ENCODE measurements around the gene SLC35F5.
A peak's percentile ranks its signal among the peaks of the same experiment; 100 is the strongest.
"Not testable (repeated sequence)": the region's sequence is repeated elsewhere in the genome, so short reads cannot be mapped to it uniquely, and the experiment has no call there.

The SLC35F5 gene

DNA sequence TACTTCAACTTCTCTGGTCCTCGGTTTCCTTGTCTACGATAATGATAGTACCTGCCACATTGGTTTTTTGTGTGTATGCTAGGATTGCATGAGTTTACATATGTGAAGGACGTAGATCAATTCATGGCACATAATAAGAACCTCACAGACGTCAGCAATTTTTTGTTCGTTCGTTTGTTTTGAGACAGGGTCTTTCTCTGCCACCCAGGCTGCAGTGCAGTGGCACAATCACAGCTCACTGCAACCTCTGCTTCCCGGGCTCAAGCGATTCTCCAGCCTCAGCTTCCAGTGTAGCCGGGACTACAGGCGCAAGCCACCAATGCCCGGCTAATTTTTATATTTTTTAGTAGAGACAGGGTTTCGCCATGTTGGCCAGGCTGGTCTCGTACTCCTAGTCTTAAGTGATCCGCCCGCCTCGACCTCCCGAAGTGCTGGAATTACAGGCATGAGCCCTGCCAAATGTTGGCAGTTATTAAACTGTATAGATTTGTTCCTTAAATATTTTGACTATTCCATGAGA is 756 bp upstream of the SLC35F5 start:
- H3K27ac ChIP-seq: peak overlapping the region; percentile 14 to 97 (median 95)
- peak overlapping the region; percentile 69 to 100 (median 93) for H3K4me3 ChIP-seq

DNA sequence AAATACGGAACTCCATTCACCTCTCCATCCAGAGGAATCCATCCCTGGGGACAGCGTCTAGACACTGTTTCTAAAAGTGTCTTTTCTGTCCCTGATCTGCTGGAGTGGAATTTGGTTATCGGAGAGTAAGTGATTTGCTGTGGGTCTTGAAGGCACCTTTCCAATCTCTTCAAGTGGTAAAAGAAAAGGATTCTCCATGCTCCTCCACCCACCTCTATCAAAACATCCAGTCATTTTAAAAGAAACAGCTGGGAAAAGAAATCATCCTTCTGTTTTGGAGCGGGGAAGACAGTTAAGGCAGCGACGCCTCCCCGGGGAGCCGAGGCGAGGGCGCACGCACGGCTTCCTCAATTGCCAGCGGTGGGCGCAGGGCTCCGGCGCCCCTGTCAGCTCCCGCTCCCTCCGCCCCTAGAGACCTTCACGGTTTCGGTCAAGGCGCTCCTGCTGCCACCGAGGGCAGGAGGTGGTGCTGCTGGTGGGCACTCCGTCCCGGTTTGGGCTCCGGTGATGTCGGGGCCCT is 547 bp downstream of the SLC35F5 start:
- H3K4me3 ChIP-seq: peak overlapping the region; percentile 69 to 100 (median 93)

DNA sequence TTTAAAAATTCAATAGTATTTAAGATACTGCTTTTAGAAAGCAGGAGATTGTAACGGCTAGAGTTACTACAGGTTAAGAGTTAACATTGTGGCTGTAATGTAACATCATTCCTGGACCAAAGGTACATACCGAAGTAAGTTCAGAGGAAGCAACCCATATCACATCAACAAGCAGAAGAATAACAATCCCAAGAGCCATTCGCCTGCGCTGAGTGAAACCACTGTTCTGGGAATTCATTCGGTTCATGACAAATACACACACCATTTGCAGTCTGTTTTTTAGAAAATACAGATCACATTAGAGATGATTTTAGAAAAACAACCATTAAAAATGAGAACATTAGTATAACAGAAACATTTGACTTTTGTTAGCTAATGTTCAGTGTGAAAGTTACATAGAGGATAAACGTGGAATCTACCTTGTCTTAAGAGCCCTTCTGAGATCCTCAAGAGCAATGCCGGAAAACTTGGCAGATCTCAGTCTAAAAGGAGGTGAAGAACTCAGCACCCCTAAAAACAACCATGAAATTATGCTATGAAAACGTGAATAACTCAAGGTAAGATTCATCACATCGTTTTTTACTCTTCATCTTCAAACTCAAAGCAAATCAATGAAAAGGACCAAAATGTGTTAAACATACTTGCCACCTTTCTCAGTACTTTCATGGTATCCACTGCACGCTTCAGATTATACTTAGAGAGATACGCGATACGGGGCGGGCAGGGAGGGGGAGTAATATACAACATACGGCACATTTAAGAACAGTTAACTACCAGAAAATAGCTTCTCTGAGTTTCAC is 1.2 kb downstream of the SLC35F5 start:
- Histone ChIP-seq H3K27ac (peak overlapping the region; percentile 89 to 97 (median 95)), H3K4me3 (peak overlapping the region; percentile 69 to 100 (median 93))

More for the DNA sequence above, 547 bp downstream of the SLC35F5 start:
- H3K27ac ChIP-seq: peak overlapping the region; percentile 89 to 97 (median 95)

DNA sequence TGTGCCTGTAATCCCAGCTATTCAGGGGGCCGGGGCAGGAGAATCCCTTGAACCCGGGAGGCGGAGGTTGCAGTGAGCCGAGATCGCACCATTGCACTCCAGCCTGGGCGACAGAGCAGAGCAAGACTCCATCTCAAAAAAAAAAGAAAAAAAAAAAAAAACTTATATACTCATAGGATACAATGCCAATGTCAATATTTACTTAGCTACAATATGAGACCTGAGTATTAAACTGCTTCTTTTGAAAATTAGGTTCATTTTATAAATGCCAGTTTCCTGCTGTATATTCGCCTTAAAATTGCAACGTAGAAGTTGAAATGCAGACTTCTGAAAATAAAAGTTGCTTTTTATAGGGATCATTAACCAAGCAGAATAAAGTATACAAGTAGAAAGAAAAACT is 2.3 kb downstream of the SLC35F5 start:
- Histone ChIP-seq H3K27ac (no peak overlapping the region), H3K4me3 (no peak overlapping the region)

DNA sequence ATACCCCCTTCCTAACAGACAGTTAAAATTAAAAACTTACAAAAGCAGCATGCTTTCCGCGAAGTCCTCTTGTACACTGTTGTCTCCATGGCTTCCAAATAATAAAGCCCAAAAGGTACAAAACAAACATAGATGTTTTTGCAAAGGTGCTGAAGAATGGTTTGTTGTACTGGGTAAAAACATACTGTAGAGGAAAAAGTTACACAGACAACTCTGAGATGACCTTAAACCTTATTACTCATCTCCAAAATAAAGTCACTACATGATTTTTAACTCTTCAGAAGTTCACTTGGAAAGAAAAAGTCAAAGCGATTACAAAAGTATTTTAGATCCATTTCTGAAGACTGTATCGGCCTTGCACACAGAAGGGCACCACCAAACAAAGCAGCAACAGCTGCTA is 6.1 kb downstream of the SLC35F5 start:
- Histone ChIP-seq H3K27ac (no peak overlapping the region), H3K4me3 (no peak overlapping the region)

DNA sequence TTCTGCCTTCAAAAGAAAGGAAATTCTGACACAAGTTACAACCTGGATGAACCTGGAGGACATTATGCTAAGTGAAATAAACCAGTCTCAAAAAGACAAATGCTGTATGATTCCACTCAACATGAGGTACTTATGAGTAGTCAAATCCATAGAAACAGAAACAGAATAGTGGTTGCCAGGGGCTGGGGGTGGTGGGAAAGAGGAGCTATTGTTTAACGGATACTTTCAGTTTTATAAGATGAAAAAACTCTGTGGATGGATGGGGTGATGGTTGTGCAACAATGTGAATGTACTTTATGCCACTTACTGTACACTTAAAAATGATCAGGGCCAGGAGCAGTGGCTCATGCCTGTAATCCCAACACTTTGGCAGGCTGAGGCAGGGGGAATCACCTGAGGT is 15.4 kb downstream of the SLC35F5 start:
- H3K27ac ChIP-seq: no peak overlapping the region
- no peak overlapping the region for H3K4me3 ChIP-seq

DNA sequence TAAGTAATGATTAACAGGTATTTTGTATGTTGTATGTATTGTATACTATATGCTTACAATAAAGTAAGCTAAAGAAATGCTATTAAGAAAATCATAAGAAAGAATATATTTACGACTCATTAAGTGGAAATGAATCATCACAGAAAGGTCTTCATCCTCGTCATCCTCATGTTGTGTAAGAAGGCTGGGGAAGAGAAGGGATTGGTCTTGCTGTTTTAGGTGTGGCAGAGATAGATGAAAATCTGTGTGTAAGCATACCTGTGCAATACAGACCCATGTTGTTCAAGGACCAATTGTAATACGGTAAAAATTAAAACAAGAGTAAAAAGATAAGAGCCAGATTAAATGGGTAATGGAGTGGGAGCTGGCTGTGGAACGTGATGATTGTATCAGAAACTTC is 16.6 kb downstream of the SLC35F5 start:
- H3K4me3 ChIP-seq: no peak overlapping the region
- H3K27ac ChIP-seq: no peak overlapping the region

DNA sequence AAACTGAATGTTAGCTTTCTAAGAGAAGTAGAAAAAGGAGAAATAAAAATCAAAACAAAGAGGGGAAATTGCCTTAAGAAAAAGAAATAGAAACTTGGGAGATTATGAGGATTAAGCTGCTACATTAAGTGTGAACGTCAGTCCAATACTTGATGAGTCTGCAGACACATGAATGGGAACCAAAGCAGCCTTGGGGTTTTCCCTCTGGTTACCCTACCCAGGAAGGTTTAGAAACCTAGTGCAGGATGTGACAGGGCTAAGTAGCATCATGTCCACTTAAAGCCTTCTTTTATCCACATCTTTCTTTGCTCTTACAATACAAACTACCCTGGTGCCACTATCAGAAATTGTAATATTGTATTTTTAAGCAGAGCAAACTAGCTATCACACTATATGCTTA is 22.3 kb downstream of the SLC35F5 start:
- Histone ChIP-seq H3K27ac (no peak overlapping the region), H3K4me3 (no peak overlapping the region)

DNA sequence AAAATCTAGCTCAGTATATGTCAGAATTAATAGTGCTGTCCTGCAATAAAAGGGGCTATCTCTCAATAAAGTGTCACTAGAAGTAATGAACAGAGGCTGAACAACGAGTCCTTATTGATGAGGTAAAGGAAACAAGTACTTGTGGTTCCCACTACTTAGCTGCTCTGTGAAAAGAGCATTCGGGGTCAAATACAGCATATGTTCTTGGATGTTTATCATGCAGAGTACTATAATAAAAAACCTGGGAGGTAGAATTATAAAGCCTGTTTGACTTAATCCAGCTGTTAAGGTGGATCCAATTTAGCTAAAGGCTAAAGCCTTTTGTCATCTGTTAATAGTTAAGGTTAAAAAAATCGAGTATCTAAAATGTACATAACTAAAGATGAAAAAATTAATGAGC is 32.4 kb downstream of the SLC35F5 start:
- Histone ChIP-seq H3K4me3 (no peak overlapping the region), H3K27ac (no peak overlapping the region)

DNA sequence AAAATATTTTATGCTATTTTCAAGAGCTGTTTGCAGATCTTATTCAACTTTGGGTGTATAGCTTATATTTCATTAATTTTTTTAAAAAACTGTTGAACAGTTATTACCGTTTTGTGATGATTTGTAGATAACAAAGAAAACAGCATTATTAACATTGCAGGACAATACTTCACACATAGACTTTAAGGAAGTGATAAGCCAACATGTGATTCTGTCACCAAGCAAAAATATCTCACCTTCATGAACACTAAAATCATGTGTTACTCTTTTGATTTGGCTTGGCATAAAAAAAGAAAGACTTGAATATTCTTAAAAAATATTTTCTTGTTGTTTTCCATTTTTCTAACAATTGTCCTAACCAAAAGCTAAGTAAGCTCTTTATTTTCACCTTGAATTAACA is 33.0 kb downstream of the SLC35F5 start:
- no peak overlapping the region for H3K27ac ChIP-seq
- no peak overlapping the region for H3K4me3 ChIP-seq

DNA sequence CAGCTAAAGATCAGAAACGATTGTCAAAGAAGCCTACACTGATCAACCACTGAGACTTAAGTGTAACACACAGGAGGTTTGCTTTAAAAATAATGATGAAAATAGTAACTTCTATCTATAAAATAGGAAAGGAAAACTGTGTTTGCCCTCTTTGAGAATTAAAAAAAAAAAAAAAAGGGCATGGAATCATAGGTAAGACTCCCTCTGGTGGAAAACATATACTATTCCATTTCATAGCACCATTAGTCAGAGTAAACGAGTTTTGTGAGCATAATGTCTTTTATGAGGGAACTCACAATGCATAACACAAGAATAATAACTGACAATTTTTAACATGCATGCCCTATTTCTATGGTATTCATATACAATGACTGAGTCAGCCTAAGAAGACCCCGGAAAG is 36.3 kb downstream of the SLC35F5 start:
- Histone ChIP-seq H3K27ac (no peak overlapping the region), H3K4me3 (no peak overlapping the region)

DNA sequence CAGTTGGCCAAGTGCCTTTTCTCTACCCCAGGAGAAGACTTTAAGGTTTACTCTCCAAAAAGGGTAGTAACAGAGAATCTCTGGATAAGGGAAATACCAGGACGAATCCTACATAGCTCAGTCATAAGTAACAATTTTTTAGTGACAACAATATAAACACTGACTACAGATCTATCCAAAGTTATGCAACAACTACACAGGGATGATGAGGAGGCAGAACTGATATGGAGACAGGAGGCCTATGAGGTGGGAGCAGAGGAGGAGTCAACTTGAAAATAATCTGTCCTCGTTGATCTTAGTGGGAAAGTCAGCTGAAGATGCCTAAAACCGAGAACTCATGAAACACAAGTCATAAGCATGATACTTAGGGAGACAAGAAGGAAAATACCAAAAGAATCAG is 40.2 kb downstream of the SLC35F5 start:
- Histone ChIP-seq H3K27ac (no peak overlapping the region), H3K4me3 (no peak overlapping the region)

DNA sequence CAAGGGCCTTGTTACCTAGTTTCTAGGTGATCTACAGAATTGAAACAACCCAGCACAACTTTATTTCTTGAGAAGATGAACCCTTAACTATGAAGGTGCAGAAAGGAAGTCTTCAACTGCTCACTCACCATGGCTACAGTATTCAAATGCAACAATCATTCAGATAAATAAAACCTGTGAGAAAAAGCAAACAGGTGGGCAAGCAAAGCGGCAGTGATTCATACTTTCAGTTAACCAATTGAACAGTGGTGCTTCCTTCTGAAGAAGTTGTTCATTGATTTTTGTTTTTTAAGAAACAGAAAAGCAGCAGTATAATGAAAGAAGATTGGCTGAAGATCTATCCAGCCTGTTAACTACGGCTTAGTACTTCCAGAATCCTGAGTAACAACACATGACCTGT is 43.5 kb downstream of the SLC35F5 start:
- Histone ChIP-seq H3K27ac (no peak overlapping the region), H3K4me3 (no peak overlapping the region)

DNA sequence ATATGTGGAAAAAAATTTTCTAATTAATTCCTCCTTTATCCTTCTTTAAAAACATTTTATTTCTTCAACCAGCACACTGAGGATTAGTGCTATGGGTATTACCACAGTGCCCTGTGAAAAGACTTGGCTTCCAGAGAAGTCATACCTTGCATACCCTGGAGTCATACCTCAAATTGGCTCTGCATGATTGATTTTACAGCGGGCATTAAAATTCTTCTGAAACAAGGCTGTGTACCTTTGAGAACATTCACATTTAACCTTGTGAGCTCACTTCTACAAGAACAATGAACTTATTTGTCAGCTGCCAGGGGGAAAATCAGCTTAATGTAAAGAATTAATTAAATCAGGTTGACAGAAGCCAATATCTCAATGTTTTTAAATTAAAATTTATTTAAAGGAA is 44.6 kb downstream of the SLC35F5 start:
- Histone ChIP-seq H3K27ac (no peak overlapping the region), H3K4me3 (no peak overlapping the region)

DNA sequence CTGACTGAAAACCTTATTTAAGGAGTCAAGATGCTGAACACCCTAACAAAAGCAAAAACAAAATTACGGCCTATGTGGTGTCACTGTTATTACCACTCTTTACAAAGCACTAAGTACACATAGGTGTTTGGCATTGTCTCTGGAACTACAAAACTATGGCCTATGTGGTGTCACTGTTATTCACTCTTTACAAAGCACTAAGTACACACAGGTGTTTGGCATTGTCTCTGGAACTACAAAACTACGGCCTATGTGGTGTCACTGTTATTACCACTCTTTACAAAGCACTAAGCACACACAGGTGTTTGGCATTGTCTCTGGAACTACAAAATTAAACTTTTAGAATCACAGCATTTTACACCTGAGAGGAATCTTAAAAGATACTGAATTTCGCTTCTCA is 47.4 kb downstream of the SLC35F5 start:
- H3K27ac ChIP-seq: no peak overlapping the region
- no peak overlapping the region for H3K4me3 ChIP-seq

DNA sequence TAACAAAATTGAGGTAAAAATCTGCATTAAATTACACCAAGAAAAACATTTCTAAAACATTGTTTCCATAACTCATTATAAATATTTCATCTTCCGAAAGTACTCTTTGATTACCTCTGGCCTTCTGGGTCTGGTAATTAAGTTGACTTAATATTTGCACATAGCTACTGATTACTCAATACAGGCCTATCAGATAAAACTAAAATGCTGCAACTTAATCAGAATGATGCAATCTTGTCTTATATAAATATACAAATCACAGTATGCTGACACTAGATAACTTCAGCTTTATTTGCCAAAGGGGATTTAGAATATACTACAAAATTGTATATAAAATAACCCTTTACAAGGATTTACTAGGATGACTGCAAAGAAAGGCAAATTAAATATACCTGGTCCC is 49.3 kb downstream of the SLC35F5 start:
- Histone ChIP-seq H3K4me3 (no peak overlapping the region), H3K27ac (no peak overlapping the region)

DNA sequence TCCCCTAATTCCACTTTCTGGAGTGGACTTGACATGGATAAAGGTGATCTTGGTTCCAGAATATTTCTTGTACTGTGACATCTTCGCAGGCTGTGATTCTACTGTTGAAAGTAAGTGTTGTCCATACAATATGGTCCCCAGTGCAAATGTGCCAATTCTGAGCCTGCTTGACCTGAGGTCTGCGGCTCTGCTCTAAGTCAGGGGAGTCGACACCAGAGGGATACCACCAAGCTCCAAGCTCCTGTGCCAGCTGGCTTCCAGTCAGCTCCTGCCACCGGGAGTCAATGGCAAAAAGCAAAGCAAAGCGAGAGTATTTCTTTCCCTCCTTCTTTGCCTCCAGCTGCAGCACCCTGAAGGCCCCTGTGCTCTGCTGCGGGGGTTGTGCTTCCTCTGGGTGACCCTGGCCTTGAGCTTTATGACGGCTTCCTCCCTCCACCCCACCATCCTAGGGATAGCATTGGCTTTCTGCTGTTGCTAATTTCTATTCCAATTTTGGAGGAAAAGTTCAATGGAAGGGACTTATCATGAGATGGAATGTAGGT is 50.4 kb downstream of the SLC35F5 start:
- no peak overlapping the region for H3K4me3 ChIP-seq
- no peak overlapping the region for H3K27ac ChIP-seq

DNA sequence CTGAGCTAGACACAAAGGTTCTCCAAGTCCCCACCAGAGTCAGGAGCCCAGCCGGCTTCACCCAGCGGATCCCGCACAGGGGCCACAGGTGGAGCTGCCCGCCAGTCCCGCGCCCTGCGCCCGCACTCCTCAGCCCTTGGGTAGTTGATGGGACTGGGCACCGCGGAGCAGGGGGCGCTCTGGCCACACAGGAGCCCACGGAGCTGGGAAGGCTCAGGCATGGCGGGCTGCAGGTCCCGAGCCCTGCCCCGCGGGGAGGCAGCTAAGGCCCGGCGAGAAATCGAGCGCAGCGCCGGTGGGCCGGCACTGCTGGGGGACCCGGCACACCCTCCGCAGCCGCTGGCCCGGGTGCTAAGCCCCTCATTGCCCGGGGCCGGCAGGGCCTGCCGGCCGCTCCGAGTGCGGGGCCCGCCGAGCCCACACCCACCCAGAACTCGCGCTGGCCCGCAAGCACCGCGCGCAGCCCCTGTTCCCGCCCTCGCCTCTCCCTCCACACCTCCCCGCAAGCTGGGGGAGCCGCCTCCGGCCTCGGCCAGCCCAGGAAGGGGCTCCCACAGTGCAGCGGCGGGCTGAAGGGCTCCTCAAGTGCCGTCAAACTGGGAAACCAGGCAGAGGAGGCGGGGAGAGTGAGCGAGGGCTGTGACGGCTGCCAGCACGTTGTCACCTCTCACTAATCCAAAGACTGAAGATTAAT is 52.0 kb downstream of the SLC35F5 start:
- not testable (repeated sequence) for H3K4me3 ChIP-seq, H3K27ac ChIP-seq

DNA sequence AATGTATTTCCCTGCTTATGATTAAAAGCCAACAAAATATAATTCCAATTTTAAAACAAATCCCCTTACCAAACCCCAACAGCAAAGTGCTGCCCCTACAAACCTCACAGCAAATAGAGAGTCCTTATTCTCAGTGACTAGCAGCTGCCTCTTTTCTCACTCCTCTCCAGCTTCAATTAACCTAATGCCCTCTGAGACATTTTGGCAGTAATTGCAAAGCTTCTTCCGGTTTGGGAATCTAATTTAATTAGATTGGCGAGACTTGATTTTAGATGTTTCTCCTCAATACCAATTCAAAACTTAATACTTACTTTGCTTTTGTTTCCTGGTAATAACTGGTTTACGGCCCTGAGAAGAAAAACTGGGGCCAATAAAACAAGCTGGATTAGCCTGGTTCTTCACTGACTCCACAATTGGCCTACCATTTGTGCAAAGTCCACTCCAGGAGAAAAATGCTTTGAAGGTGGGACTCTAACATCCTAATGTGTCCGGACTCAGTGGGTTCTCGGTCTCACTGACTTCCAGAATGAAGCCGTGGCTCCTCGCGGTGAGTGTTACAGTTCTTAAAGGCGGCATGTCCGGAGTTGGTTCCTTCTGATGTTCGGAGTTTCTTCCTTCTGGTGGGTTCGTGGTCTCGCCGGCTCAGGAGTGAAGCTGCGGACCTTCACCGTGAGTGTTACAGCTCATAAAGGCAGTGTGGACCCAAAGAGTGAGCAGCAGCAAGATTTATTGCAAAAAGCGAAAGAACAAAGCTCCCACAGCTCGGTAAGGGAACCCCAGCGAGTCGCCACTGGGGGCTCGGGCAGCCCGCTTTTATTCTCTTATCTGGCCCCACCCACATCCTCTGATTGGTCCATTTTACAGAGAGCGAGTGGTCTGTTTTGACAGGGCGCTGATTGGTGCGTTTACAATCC is 52.8 kb downstream of the SLC35F5 start:
- Histone ChIP-seq H3K27ac (no peak overlapping the region), H3K4me3 (no peak overlapping the region)

All from skin epidermis (tissue), 12 donors.